Activated naive CD8-positive, alpha-beta T cell treated with anti-CD3 and anti-CD28 coated beads, Interleukin-2, amount 50 U/mL, for 16 hours (primary cell): ENCODE measurements around the gene RNF39.
"Not testable (repeated sequence)": the region's sequence is repeated elsewhere in the genome, so short reads cannot be mapped to it uniquely, and the experiment has no call there.

ENCODE experiments used
- DNase-seq: peaks from one replicate; pipeline ENCODE4 v3.0.0-alpha.2; 2020; ENCODE audit warnings: low read depth, low spot score

Gene RNF39

GRCh38 chr6:30062471-30063178 lies 12.9 kb downstream of the RNF39 start:
- no peak for DNase-seq

GRCh38 chr6:30061858-30062458 lies 13.6 kb downstream of the RNF39 start:
- DNase-seq = no peak

GRCh38 chr6:30061092-30061857 lies 14.3 kb downstream of the RNF39 start, which contains the start of gene POLR1H:
TSS of gene POLR1H (plus strand) at chr6:30061265. CDS start at chr6:30061525, 260 bp downstream.
- peak; percentile 69 for DNase-seq

- no peak for DNase-seq
Observed at GRCh38 chr6:30060606-30061091, 14.9 kb downstream of the RNF39 start.

GRCh38 chr6:30055513-30055912 lies 20.1 kb downstream of the RNF39 start:
- DNase-seq = no peak

- DNase-seq = no peak
Observed at GRCh38 chr6:30053682-30054081, 21.9 kb downstream of the RNF39 start.

GRCh38 chr6:30047220-30047619 lies 28.3 kb downstream of the RNF39 start:
- DNase-seq = no peak

- DNase-seq = no peak
Observed at GRCh38 chr6:30044630-30045029, 30.9 kb downstream of the RNF39 start.

GRCh38 chr6:30043744-30044143 lies 31.8 kb downstream of the RNF39 start:
- no peak for DNase-seq

GRCh38 chr6:30042914-30043313 lies 32.7 kb downstream of the RNF39 start:
- no peak for DNase-seq

GRCh38 chr6:30042476-30042875 lies 33.1 kb downstream of the RNF39 start:
- DNase-seq = no peak

GRCh38 chr6:30041821-30042220 lies 33.7 kb downstream of the RNF39 start:
- DNase-seq = no peak

GRCh38 chr6:30041221-30041620 lies 34.3 kb downstream of the RNF39 start:
- no peak for DNase-seq

- DNase-seq = no peak
Observed at GRCh38 chr6:30037182-30037788, 38.3 kb downstream of the RNF39 start.

GRCh38 chr6:30035784-30036183 lies 39.8 kb downstream of the RNF39 start:
- DNase-seq = no peak

- not testable (repeated sequence) for DNase-seq
Observed at GRCh38 chr6:30033440-30033839, 42.1 kb downstream of the RNF39 start.

- no peak for DNase-seq
Observed at GRCh38 chr6:30031381-30031780, 44.2 kb downstream of the RNF39 start.

- DNase-seq = no peak
Observed at GRCh38 chr6:30029588-30029987, 46.0 kb downstream of the RNF39 start.

- DNase-seq = no peak
Observed at GRCh38 chr6:30025186-30025585, 50.4 kb downstream of the RNF39 start.

GRCh38 chr6:30022712-30023111 lies 52.9 kb downstream of the RNF39 start:
- not testable (repeated sequence) for DNase-seq

- no peak for DNase-seq
Observed at GRCh38 chr6:30022189-30022588, 53.4 kb downstream of the RNF39 start.

GRCh38 chr6:30020626-30021025 lies 54.9 kb downstream of the RNF39 start:
- no peak for DNase-seq
